ENCODE data around the gene MESP1. TPM values are rescaled to one million over a fixed set of nuclear protein-coding genes. Genes with fewer than 3 reads are reported as not detected.
A peak's percentile ranks its signal among the peaks of the same experiment; 100 is the strongest.

The MESP1 gene
- polyA plus RNA-seq, 4 donors: 0.69 to 1.1 (median 0.97) TPM; not detected in 1

DNA sequence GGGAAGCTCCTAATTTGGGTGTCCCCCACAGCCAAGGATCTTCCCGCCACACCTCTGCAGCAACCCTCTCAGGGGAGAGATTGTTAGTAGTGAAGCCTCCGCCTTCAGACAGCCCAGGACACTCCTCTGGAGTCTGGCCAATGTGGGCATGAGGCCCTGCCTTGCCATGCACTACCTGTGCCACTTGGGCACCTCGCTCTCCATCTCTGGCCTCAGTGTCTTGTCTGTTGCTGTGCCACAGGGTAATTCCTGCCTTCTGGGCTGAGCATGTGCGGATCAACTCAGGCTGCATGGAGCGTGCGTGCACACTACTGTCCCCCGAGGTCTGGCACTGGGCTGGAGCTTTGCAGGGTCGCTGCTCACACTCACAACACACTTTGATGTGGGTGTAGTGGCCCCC, 7.9 kb upstream of the MESP1 start:
- Histone ChIP-seq H3K27me3 (ENCODE audit: control insufficient read depth in 3 of 3, insufficient read depth in 3 of 3, low read length in 3 of 3) (no peaks in the 10 kb centered on the region), H3K36me3 (ENCODE audit: control insufficient read depth in 3 of 3, insufficient read depth in 2 of 3, low read depth in 1 of 3, low read length in 3 of 3) (no peaks in the 10 kb centered on the region), H3K4me1 (ENCODE audit: control insufficient read depth in 3 of 3, insufficient read depth in 2 of 3, low read depth in 1 of 3, low read length in 2 of 3) (peaks cover 0 to 13% (median 2%) of the 10 kb centered on the region in 3 donors), H3K4me3 (ENCODE audit: low read depth in 1 of 3, low read length in 3 of 3) (no peak overlapping the region), H3K27ac (ENCODE audit: low read depth in 1 of 3, low read length in 2 of 3) (no peak overlapping the region), H3K9me3 (ENCODE audit: control insufficient read depth in 2 of 2, insufficient read depth in 1 of 2, low read depth in 1 of 2, low read length in 1 of 2) (no peaks in the 10 kb centered on the region)
- DNase-seq (no peak), FAIRE-seq (no peak)
- 86 to 91% (median 88%) methylated on average over 8 of the region's 8 CpGs for WGBS, 3 donors

DNA sequence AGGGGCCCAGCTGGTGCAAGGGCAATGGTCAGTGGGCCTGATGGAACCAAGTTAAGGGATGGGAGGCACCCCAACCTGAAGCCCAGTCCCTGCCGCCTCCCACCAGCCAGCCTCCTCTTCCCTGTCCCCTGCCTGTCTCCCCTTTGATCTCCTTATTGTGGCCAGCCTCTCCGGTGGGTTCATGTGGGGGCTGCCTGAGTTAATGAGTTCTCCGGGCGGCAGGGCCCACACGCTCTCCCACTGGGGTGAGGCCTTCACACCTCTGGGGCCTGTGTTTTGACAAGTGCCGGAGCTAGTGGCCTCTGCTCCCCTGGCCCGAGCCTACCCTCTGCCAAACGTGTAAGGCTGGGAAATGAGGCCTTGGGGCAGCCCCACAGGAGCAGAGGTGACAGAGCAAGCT, 7.2 kb upstream of the MESP1 start:
- Histone ChIP-seq H3K36me3 (ENCODE audit: control insufficient read depth in 3 of 3, insufficient read depth in 2 of 3, low read depth in 1 of 3, low read length in 3 of 3) (no peaks in the 10 kb centered on the region), H3K4me3 (ENCODE audit: low read depth in 1 of 3, low read length in 3 of 3) (no peak overlapping the region), H3K27me3 (ENCODE audit: control insufficient read depth in 3 of 3, insufficient read depth in 3 of 3, low read length in 3 of 3) (no peaks in the 10 kb centered on the region), H3K27ac (ENCODE audit: low read depth in 1 of 3, low read length in 2 of 3) (no peak overlapping the region), H3K9me3 (ENCODE audit: control insufficient read depth in 2 of 2, insufficient read depth in 1 of 2, low read depth in 1 of 2, low read length in 1 of 2) (no peaks in the 10 kb centered on the region), H3K4me1 (ENCODE audit: control insufficient read depth in 3 of 3, insufficient read depth in 2 of 3, low read depth in 1 of 3, low read length in 2 of 3) (peaks cover 0 to 13% (median 2%) of the 10 kb centered on the region in 3 donors)
- WGBS, 3 donors: 88 to 96% (median 91%) methylated on average over 8 of the region's 8 CpGs
- no peak for DNase-seq
- no peak for FAIRE-seq

DNA sequence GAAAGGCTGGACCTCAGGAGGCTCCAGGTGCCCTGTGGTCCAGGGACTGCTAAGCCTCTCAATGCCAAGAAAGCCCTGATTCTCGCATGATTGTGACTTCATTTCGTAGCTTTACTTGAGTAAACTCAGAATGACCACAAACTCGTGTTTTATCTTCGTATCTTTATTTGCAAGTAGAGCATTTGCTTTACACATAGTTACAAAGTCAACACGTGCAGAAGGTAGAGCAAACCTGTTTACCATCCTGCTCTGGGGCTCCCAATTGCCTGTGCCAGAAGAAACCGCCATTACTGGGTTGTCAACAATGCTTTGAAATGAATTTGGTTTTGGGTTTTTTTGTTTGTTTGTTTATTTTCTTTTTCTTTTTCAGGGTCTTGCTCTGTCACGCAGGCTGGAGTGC, 5.8 kb upstream of the MESP1 start:
- Histone ChIP-seq H3K9me3 (ENCODE audit: control insufficient read depth in 2 of 2, insufficient read depth in 1 of 2, low read depth in 1 of 2, low read length in 1 of 2) (no peaks in the 10 kb centered on the region), H3K4me1 (ENCODE audit: control insufficient read depth in 3 of 3, insufficient read depth in 2 of 3, low read depth in 1 of 3, low read length in 2 of 3) (peaks cover 0 to 11% (median 2%) of the 10 kb centered on the region in 3 donors), H3K36me3 (ENCODE audit: control insufficient read depth in 3 of 3, insufficient read depth in 2 of 3, low read depth in 1 of 3, low read length in 3 of 3) (no peaks in the 10 kb centered on the region), H3K27ac (ENCODE audit: low read depth in 1 of 3, low read length in 2 of 3) (no peak overlapping the region), H3K4me3 (ENCODE audit: low read depth in 1 of 3, low read length in 3 of 3) (no peak overlapping the region), H3K27me3 (ENCODE audit: control insufficient read depth in 3 of 3, insufficient read depth in 3 of 3, low read length in 3 of 3) (no peaks in the 10 kb centered on the region)
- WGBS, 3 donors: 67 to 73% (median 67%) methylated on average over 7 of the region's 7 CpGs
- DNase-seq: no peak
- no peak for FAIRE-seq

DNA sequence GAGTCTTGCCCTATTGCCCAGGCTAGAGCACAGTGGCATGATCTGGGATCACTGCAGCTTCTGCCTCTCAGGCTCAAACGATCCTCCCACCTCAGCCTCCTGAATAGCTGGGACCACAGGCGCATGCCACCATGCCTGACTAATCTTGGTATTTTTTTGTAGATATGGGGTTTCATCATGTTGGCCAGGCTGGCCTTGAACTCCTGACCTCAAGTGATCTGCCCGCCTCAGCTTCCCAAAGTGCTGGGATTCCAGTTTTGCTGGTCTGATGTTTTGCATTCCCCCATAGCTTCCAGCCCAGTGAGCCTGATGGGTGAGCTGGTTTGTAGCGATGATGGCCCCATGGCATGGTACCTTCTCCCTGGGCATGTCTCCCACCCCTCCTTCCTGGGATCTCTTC, 4.7 kb upstream of the MESP1 start:
- H3K27ac ChIP-seq (ENCODE audit: low read depth in 1 of 3, low read length in 2 of 3): no peak overlapping the region
- WGBS, 3 donors: 79 to 86% (median 86%) methylated on average over 4 of the region's 4 CpGs
- no peaks in the 10 kb centered on the region for H3K9me3 ChIP-seq (ENCODE audit: control insufficient read depth in 2 of 2, insufficient read depth in 1 of 2, low read depth in 1 of 2, low read length in 1 of 2)
- H3K4me1 ChIP-seq (ENCODE audit: control insufficient read depth in 3 of 3, insufficient read depth in 2 of 3, low read depth in 1 of 3, low read length in 2 of 3): peaks cover 0 to 4% (median 0%) of the 10 kb centered on the region in 3 donors
- no peak overlapping the region for H3K4me3 ChIP-seq (ENCODE audit: low read depth in 1 of 3, low read length in 3 of 3)
- no peaks in the 10 kb centered on the region for H3K27me3 ChIP-seq (ENCODE audit: control insufficient read depth in 3 of 3, insufficient read depth in 3 of 3, low read length in 3 of 3)
- FAIRE-seq (no peak), DNase-seq (no peak)
- no peaks in the 10 kb centered on the region for H3K36me3 ChIP-seq (ENCODE audit: control insufficient read depth in 3 of 3, insufficient read depth in 2 of 3, low read depth in 1 of 3, low read length in 3 of 3)

DNA sequence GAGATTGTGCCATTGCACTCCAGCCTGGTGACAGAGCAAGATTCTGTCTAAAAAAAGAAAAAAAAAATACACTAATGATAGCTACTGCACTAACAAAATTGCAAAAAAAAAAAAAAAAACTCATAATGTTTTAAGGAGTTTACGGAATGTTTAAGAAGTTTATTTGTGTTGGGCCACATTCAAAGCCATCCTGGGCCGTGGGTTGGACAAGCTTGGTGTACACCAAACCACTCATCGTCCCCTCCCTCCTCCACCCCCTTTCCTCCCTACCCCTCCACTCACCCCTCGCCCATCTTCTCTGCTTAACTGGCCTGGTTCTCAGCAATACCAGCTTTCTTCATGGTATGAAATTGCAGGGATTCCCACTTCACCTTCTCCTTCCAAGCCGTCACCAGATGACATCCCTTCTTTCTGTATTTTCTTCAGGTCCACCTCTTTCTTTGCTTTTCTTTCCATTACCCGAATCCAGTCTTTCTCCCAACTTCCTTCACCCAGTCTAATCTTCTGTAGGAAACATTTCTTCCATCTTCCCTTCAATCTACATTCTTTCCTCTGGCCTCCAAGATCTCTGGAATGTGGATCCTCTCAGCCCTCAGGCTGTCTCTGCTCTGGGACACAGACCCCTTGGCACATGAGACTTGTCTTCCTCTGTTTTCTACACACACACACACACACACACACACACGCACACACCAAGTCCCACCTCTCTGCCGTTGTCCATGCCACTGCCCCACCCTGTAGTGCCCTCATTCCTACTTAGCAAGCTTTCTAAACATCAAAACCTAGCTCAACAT, 3.5 kb upstream of the MESP1 start:
- 66 to 79% (median 77%) methylated on average over 8 of the region's 8 CpGs for WGBS, 3 donors
- no peaks in the 10 kb centered on the region for H3K9me3 ChIP-seq (ENCODE audit: control insufficient read depth in 2 of 2, insufficient read depth in 1 of 2, low read depth in 1 of 2, low read length in 1 of 2)
- peaks cover 0 to 6% (median 0%) of the 10 kb centered on the region in 3 donors for H3K27me3 ChIP-seq (ENCODE audit: control insufficient read depth in 3 of 3, insufficient read depth in 3 of 3, low read length in 3 of 3)
- FAIRE-seq (no peak), DNase-seq (no peak)
- no peak overlapping the region for H3K4me3 ChIP-seq (ENCODE audit: low read depth in 1 of 3, low read length in 3 of 3)
- H3K4me1 ChIP-seq (ENCODE audit: control insufficient read depth in 3 of 3, insufficient read depth in 2 of 3, low read depth in 1 of 3, low read length in 2 of 3): peaks cover 0 to 10% (median 0%) of the 10 kb centered on the region in 3 donors
- H3K36me3 ChIP-seq (ENCODE audit: control insufficient read depth in 3 of 3, insufficient read depth in 2 of 3, low read depth in 1 of 3, low read length in 3 of 3): no peaks in the 10 kb centered on the region
- H3K27ac ChIP-seq (ENCODE audit: low read depth in 1 of 3, low read length in 2 of 3): no peak overlapping the region

DNA sequence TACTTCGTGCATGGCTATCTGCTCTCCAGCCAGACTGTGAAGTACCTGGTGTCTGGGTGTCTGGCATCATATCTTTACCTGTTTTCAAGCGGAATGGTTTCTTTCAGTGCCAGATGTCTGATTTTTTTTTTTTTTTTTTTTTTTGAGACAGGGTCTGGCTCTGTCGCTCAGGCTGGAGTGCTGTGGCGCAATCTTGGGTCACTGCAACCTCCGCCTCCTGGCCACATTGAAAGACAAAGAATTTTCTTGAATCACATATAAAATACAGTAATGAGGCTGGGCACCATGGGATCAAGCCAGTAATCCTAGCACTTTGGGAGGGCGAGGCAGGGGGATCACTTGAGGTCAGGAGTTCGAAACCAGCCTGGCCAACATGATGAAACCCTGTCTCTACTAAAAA, 2.8 kb upstream of the MESP1 start:
- Histone ChIP-seq H3K27ac (ENCODE audit: low read depth in 1 of 3, low read length in 2 of 3) (no peak overlapping the region), H3K9me3 (ENCODE audit: control insufficient read depth in 2 of 2, insufficient read depth in 1 of 2, low read depth in 1 of 2, low read length in 1 of 2) (no peaks in the 10 kb centered on the region), H3K27me3 (ENCODE audit: control insufficient read depth in 3 of 3, insufficient read depth in 3 of 3, low read length in 3 of 3) (peaks cover 0 to 11% (median 0%) of the 10 kb centered on the region in 3 donors), H3K36me3 (ENCODE audit: control insufficient read depth in 3 of 3, insufficient read depth in 2 of 3, low read depth in 1 of 3, low read length in 3 of 3) (no peaks in the 10 kb centered on the region), H3K4me3 (ENCODE audit: low read depth in 1 of 3, low read length in 3 of 3) (no peak overlapping the region), H3K4me1 (ENCODE audit: control insufficient read depth in 3 of 3, insufficient read depth in 2 of 3, low read depth in 1 of 3, low read length in 2 of 3) (peaks cover 0 to 10% (median 0%) of the 10 kb centered on the region in 3 donors)
- FAIRE-seq (no peak), DNase-seq (no peak)
- WGBS, 3 donors: 84 to 92% (median 89%) methylated on average over 7 of the region's 7 CpGs

DNA sequence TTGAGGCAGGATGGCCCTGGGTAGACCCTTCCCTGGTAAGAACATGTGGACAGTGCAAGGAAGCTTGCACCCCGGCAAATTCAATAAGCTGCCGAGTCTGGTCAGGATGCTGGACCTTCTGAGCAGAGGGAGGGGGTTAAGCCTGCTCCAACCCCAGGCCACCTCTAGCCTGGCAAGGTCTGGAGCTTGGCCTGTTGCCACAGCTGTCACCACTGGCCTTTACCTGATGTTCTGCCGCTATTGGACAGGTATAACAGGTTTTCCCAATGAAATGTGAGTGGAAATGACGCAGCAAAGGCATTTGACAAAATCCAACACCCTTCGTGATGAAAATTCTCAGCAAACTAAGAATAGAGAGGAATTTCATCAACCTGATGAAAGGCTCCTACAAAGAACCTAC, 699 bp upstream of the MESP1 start:
- H3K27me3 ChIP-seq (ENCODE audit: control insufficient read depth in 3 of 3, insufficient read depth in 3 of 3, low read length in 3 of 3): peaks cover 0 to 26% (median 0%) of the 10 kb centered on the region in 3 donors
- H3K36me3 ChIP-seq (ENCODE audit: control insufficient read depth in 3 of 3, insufficient read depth in 2 of 3, low read depth in 1 of 3, low read length in 3 of 3): no peaks in the 10 kb centered on the region
- DNase-seq (no peak), FAIRE-seq (no peak)
- 83 to 88% (median 85%) methylated on average over 5 of the region's 5 CpGs for WGBS, 3 donors
- no peak overlapping the region for H3K27ac ChIP-seq (ENCODE audit: low read depth in 1 of 3, low read length in 2 of 3)
- no peak overlapping the region for H3K4me3 ChIP-seq (ENCODE audit: low read depth in 1 of 3, low read length in 3 of 3)
- H3K9me3 ChIP-seq (ENCODE audit: control insufficient read depth in 2 of 2, insufficient read depth in 1 of 2, low read depth in 1 of 2, low read length in 1 of 2): no peaks in the 10 kb centered on the region
- peaks cover 0 to 10% (median 0%) of the 10 kb centered on the region in 3 donors for H3K4me1 ChIP-seq (ENCODE audit: control insufficient read depth in 3 of 3, insufficient read depth in 2 of 3, low read depth in 1 of 3, low read length in 2 of 3)

DNA sequence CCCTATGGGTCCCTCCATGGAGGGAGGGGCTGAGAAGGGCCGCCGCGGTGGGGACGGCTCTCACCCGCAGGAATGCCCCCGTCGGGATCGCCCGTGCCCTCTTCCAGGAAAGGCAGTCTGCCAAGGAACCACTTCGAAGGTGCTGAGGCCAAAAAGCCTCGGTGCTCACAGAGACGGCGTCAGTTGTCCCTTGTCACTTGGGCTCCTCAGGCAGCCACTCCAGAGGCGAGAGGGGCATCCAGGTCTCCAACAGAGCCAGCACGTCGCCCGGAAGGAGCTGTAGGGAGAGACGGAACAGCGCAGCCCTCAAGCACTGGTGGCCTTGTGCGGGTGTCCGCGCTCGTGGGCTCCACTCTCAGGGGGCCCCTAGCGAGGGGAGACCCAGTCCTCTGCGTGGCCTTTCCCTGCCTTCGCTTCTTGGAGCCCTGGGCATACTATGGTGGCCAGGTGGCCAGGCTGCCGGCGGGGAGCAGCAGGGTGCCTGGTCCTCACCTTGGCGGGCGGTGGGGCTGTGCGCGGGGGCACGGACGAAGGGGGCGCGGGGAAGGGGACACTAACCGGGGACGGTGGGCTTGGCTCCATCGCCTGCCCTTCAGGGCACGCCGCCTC, 994 bp downstream of the MESP1 start:
- Histone ChIP-seq H3K4me3 (ENCODE audit: low read depth in 1 of 3, low read length in 3 of 3) (peak overlapping the region; percentile 19 to 62 (median 44)), H3K27me3 (ENCODE audit: control insufficient read depth in 3 of 3, insufficient read depth in 3 of 3, low read length in 3 of 3) (peaks cover 0 to 26% (median 0%) of the 10 kb centered on the region in 3 donors), H3K27ac (ENCODE audit: low read depth in 1 of 3, low read length in 2 of 3) (no peak overlapping the region), H3K9me3 (ENCODE audit: control insufficient read depth in 2 of 2, insufficient read depth in 1 of 2, low read depth in 1 of 2, low read length in 1 of 2) (no peaks in the 10 kb centered on the region), H3K36me3 (ENCODE audit: control insufficient read depth in 3 of 3, insufficient read depth in 2 of 3, low read depth in 1 of 3, low read length in 3 of 3) (no peaks in the 10 kb centered on the region), H3K4me1 (ENCODE audit: control insufficient read depth in 3 of 3, insufficient read depth in 2 of 3, low read depth in 1 of 3, low read length in 2 of 3) (peaks cover 0 to 10% (median 0%) of the 10 kb centered on the region in 3 donors)
- FAIRE-seq: no peak
- 2 to 10% (median 7%) methylated on average over 27 to 41 of the region's 41 CpGs for WGBS, 3 donors
- peak; percentile 19 to 44 for DNase-seq

All from small intestine (tissue), 7 donors.